Cerebellar cortex (tissue), 1 donor: ENCODE data around the gene HGF.

Experiments used
- DNase-seq: peaks from one replicate; pipeline ENCODE4 v3.0.0-alpha.2; 2015; ENCODE audit warnings: low spot score

HGF gene

GRCh38 chr7:81719865-81720264 lies 50.0 kb downstream of the HGF start:
- DNase-seq, result no peak

GRCh38 chr7:81715984-81716588 lies 53.8 kb downstream of the HGF start:
- DNase-seq, result no peak

GRCh38 chr7:81714306-81714705 lies 55.5 kb downstream of the HGF start:
- DNase-seq, result no peak

GRCh38 chr7:81710751-81711150 lies 59.1 kb downstream of the HGF start:
- DNase-seq, result no peak

- no peak for DNase-seq
Observed at GRCh38 chr7:81709836-81710235, 60.0 kb downstream of the HGF start.

GRCh38 chr7:81707966-81708365 lies 61.9 kb downstream of the HGF start:
- no peak for DNase-seq

GRCh38 chr7:81707196-81707595 lies 62.7 kb downstream of the HGF start:
- no peak for DNase-seq

GRCh38 chr7:81705206-81705605 lies 64.6 kb downstream of the HGF start:
- DNase-seq, result no peak

- DNase-seq, result no peak
Observed at GRCh38 chr7:81704595-81704994, 65.3 kb downstream of the HGF start.

GRCh38 chr7:81698965-81699364 lies 70.9 kb downstream of the HGF start:
- DNase-seq, result no peak

GRCh38 chr7:81694711-81695110 lies 75.1 kb downstream of the HGF start:
- no peak for DNase-seq

- no peak for DNase-seq
Observed at GRCh38 chr7:81693894-81694293, 76.0 kb downstream of the HGF start.

GRCh38 chr7:81693080-81693479 lies 76.8 kb downstream of the HGF start:
- no peak for DNase-seq

GRCh38 chr7:81692146-81692905 lies 77.5 kb downstream of the HGF start:
- DNase-seq, result no peak

GRCh38 chr7:81691199-81691821 lies 78.5 kb downstream of the HGF start:
- no peak for DNase-seq

GRCh38 chr7:81690688-81691087 lies 79.2 kb downstream of the HGF start:
- no peak for DNase-seq

- DNase-seq, result no peak
Observed at GRCh38 chr7:81690251-81690650, 79.6 kb downstream of the HGF start.

- DNase-seq, result no peak
Observed at GRCh38 chr7:81688622-81689411, 81.0 kb downstream of the HGF start.

- no peak for DNase-seq
Observed at GRCh38 chr7:81687062-81687461, 82.8 kb downstream of the HGF start.

GRCh38 chr7:81685270-81685868 lies 84.5 kb downstream of the HGF start:
- no peak for DNase-seq

- DNase-seq, result no peak
Observed at GRCh38 chr7:81684514-81685269, 85.2 kb downstream of the HGF start.
